H1 (cell line): ENCODE measurements around the gene IFIT1.

ENCODE experiments used
- CHD1 ChIP-seq: IDR thresholded peaks from 2 replicates; pipeline ENCODE4 v1.6.1; 2012; ENCODE audit warnings: low read depth, low read length, improper control_type of control experiment
- EGR1 ChIP-seq: IDR thresholded peaks from 2 replicates; pipeline ENCODE4 v1.6.1; 2011; ENCODE audit warnings: low read depth, low read length, borderline replicate concordance
- EZH2 ChIP-seq: fragments of 200-600 bp; sonication (generic); IDR thresholded peaks from 2 replicates; pipeline ENCODE4 v1.7.1; 2012; ENCODE audit warnings: low read depth, mild to moderate bottlenecking, moderate library complexity, low read length, inconsistent platforms; ENCODE audit not compliant: severe bottlenecking
- JUN ChIP-seq: IDR thresholded peaks from 2 replicates; pipeline ENCODE4 v1.6.1; 2011; ENCODE audit warnings: low read depth, mild to moderate bottlenecking, improper control_type of control experiment, low read length
- POLR2A ChIP-seq, 2 experiments: IDR thresholded peaks; 1 replicate in 1 of 2; 2 replicates in 1 of 2; pipeline ENCODE4 v1.6.1; 2011; ENCODE audit warnings: low read depth in 2 of 2, low read length in 2 of 2, mild to moderate bottlenecking in 2 of 2; ENCODE audit errors: control extremely low read depth in 1 of 2
- POLR2AphosphoS5 ChIP-seq: IDR thresholded peaks from 2 replicates; pipeline ENCODE4 v1.6.1; 2011; ENCODE audit warnings: low read depth, low read length
- SP1 ChIP-seq: IDR thresholded peaks from 2 replicates; pipeline ENCODE4 v1.6.1; 2011; ENCODE audit warnings: low read depth, low read length
- SRF ChIP-seq: IDR thresholded peaks from 2 replicates; pipeline ENCODE4 v1.6.1; 2011; ENCODE audit warnings: mild to moderate bottlenecking, low read depth, low read length, moderate library complexity
- SUZ12 ChIP-seq: fragments of 200-600 bp; sonication (generic); IDR thresholded peaks from 2 replicates; pipeline ENCODE4 v1.6.1; 2012; ENCODE audit warnings: mild to moderate bottlenecking, inconsistent platforms, low read length, moderate library complexity, mixed read lengths
- TBP ChIP-seq: IDR thresholded peaks from 2 replicates; pipeline ENCODE4 v1.6.1; 2011; ENCODE audit warnings: low read depth, low read length, improper control_type of control experiment
- TF ChIP-seq, protein P1 (sequence below), 3 experiments: IDR thresholded peaks; 1 replicate in 2 of 3; 2 replicates in 1 of 3; pipeline versions ENCODE4 v1.5.1 to v1.6.1; 2011; ENCODE audit warnings: low read length in 3 of 3, mild to moderate bottlenecking in 3 of 3, inconsistent platforms in 2 of 3, low read depth in 1 of 3, moderate library complexity in 1 of 3; ENCODE audit not compliant: insufficient read depth in 1 of 3; ENCODE audit errors: control extremely low read depth in 1 of 3
- TF ChIP-seq, protein P2 (sequence below): IDR thresholded peaks from 2 replicates; pipeline ENCODE4 v1.6.1; 2012; ENCODE audit warnings: inconsistent platforms

DNA sequence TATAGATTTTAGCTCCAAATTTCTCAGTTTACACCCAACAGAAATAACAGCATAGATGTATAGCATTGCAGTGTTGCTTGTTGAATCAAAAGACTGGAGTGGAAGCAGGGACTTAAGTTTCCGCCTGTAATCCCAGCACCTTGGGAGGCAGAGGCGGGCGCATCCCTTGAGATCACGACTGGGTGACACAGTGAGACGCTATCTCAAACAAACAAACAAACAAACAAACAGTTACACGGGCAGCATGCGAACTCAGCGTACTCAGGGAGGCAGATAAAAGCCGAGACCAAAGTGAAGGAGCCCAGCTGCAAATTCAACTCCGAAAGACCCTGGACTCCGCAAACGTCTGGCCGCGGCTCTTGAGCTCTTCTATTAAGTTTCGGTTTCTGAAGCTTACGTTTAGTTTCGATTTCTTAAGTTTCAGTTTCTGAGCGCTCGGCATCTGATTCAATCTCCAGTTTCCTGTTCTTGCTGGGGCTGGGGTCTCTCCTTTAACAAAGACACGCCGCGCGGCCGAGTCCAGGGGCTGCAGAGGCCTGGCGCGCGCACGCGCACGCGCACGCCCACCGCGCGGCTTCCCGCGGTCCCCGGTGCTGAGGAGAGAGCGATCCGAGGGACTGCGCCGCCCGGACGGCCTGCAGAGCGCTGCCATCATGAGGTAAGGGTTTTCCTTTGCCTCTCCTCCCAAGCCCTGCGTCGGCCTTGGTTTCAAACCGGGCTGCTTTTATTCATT is 21.9 kb downstream of the IFIT1 start, which contains the start of gene IFIT5:
- TF ChIP-seq, protein P1, sequence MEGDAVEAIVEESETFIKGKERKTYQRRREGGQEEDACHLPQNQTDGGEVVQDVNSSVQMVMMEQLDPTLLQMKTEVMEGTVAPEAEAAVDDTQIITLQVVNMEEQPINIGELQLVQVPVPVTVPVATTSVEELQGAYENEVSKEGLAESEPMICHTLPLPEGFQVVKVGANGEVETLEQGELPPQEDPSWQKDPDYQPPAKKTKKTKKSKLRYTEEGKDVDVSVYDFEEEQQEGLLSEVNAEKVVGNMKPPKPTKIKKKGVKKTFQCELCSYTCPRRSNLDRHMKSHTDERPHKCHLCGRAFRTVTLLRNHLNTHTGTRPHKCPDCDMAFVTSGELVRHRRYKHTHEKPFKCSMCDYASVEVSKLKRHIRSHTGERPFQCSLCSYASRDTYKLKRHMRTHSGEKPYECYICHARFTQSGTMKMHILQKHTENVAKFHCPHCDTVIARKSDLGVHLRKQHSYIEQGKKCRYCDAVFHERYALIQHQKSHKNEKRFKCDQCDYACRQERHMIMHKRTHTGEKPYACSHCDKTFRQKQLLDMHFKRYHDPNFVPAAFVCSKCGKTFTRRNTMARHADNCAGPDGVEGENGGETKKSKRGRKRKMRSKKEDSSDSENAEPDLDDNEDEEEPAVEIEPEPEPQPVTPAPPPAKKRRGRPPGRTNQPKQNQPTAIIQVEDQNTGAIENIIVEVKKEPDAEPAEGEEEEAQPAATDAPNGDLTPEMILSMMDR (IDR thresholded peaks at IDR 0.05; ENCODE audit: control extremely low read depth in 1 of 3, insufficient read depth in 1 of 3, low read depth in 1 of 3, low read length in 3 of 3), result peak in 1 of 3 experiments; percentile 6; a peak in 1 of 4 replicates
- TF ChIP-seq SP1 (no peak), JUN (no peak), SUZ12 (no peak), POLR2AphosphoS5 (peak; percentile 14; the same call in 1 of the 2 replicates), POLR2A (IDR thresholded peaks at IDR 0.05; ENCODE audit: control extremely low read depth in 1 of 2, low read depth in 2 of 2, low read length in 2 of 2) (peak; percentile 46 to 66), TBP (no peak; the same call in 1 of the 2 replicates), EGR1 (0 out of 2 replicates have a peak, but pooled peaks have one; percentile 7), SRF (no peak), EZH2 (no peak), CHD1 (no peak)
- TF ChIP-seq, protein P2, sequence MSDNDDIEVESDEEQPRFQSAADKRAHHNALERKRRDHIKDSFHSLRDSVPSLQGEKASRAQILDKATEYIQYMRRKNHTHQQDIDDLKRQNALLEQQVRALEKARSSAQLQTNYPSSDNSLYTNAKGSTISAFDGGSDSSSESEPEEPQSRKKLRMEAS, result peak; percentile 30; the same call in 1 of the 2 replicates
